HG03439 (cell line): ENCODE data around the gene RRM2.
"Not testable (repeated sequence)": the region's sequence is repeated elsewhere in the genome, so short reads cannot be mapped to it uniquely, and the experiment has no call there.

Source experiments
- ATAC-seq: cut with Tn5 transposase; IDR thresholded peaks from one replicate; pipeline ENCODE4 v1.9.1; 2021; ENCODE audit warnings: mild to moderate bottlenecking, moderate library complexity; ENCODE audit not compliant: unreplicated experiment

Gene RRM2

GRCh38 chr2:10089565-10090190 is 32.9 kb upstream of the RRM2 start:
- no peak for ATAC-seq

GRCh38 chr2:10091182-10091888 is 31.2 kb upstream of the RRM2 start:
- ATAC-seq = no peak

- ATAC-seq = not testable (repeated sequence)
Observed at GRCh38 chr2:10091889-10092244, 30.7 kb upstream of the RRM2 start.

- no peak for ATAC-seq
Observed at GRCh38 chr2:10094271-10094814, 28.2 kb upstream of the RRM2 start.

- ATAC-seq = no peak
Observed at GRCh38 chr2:10095175-10095574, 27.4 kb upstream of the RRM2 start.

- ATAC-seq = no peak
Observed at GRCh38 chr2:10096641-10097040, 25.9 kb upstream of the RRM2 start.

GRCh38 chr2:10097352-10098148 is 25.0 kb upstream of the RRM2 start:
- no peak for ATAC-seq

- no peak for ATAC-seq
Observed at GRCh38 chr2:10101491-10101890, 21.0 kb upstream of the RRM2 start.

GRCh38 chr2:10103179-10103578 is 19.4 kb upstream of the RRM2 start:
- no peak for ATAC-seq

GRCh38 chr2:10104906-10105305 is 17.6 kb upstream of the RRM2 start:
- ATAC-seq = not testable (repeated sequence)

GRCh38 chr2:10109311-10109710 is 13.2 kb upstream of the RRM2 start:
- ATAC-seq = no peak

GRCh38 chr2:10119027-10119325 is 3.6 kb upstream of the RRM2 start:
- ATAC-seq = no peak

GRCh38 chr2:10119601-10120157 is 2.9 kb upstream of the RRM2 start:
- ATAC-seq = no peak

GRCh38 chr2:10120158-10120876 is 2.2 kb upstream of the RRM2 start:
- peak; percentile 53 for ATAC-seq

GRCh38 chr2:10120877-10121574 is 1.5 kb upstream of the RRM2 start:
- no peak for ATAC-seq

- ATAC-seq = no peak
Observed at GRCh38 chr2:10123281-10123680, 742 bp downstream of the RRM2 start.

GRCh38 chr2:10124538-10125045 is 2.1 kb downstream of the RRM2 start:
- no peak for ATAC-seq

GRCh38 chr2:10125842-10126631 is 3.5 kb downstream of the RRM2 start:
- ATAC-seq = no peak

GRCh38 chr2:10126632-10127026 is 4.1 kb downstream of the RRM2 start:
- no peak for ATAC-seq
